Neural progenitor cell (in vitro differentiated cells): ENCODE data around the gene EPHB1. TPM values are rescaled to one million over a fixed set of nuclear protein-coding genes. Genes with fewer than 3 reads are reported as not detected.

Source experiments
- DNase-seq: peaks from one replicate; pipeline ENCODE4 v3.0.0-alpha.2; 2016; ENCODE audit warnings: low spot score
- H2AFZ ChIP-seq: fragments of 200-600 bp; sonication (generic); replicated peaks from 2 replicates; pipeline ENCODE4 v1.6.1; 2016; ENCODE audit warnings: antibody characterized with exemption
- H3F3A ChIP-seq: fragments of 200-600 bp; sonication (generic); 2 replicates; pipeline ENCODE4 v1.6.1; 2016; ENCODE audit warnings: antibody characterized with exemption, low read depth
- H3K27ac ChIP-seq: fragments of 200-600 bp; sonication (generic); 2 replicates; pipeline ENCODE4 v1.5.1; 2016; ENCODE audit warnings: mild to moderate bottlenecking
- H3K27me3 ChIP-seq: fragments of 200-600 bp; sonication (generic); 2 replicates; pipeline ENCODE4 v1.6.1; 2016; ENCODE audit warnings: mild to moderate bottlenecking, moderate library complexity
- H3K36me3 ChIP-seq: fragments of 200-600 bp; sonication (generic); 2 replicates; pipeline ENCODE4 v1.5.1; 2016
- H3K4me1 ChIP-seq: fragments of 200-600 bp; sonication (generic); 2 replicates; pipeline ENCODE4 v1.6.1; 2016; ENCODE audit warnings: mixed run types
- H3K4me2 ChIP-seq: fragments of 200-600 bp; sonication (generic); 2 replicates; pipeline ENCODE4 v1.6.1; 2016
- H3K4me3 ChIP-seq: fragments of 200-600 bp; sonication (generic); 2 replicates; pipeline ENCODE4 v1.5.1; 2016
- H3K79me2 ChIP-seq: fragments of 200-600 bp; sonication (generic); 2 replicates; pipeline ENCODE4 v1.6.1; 2016; ENCODE audit warnings: low read depth
- H3K9ac ChIP-seq: fragments of 200-600 bp; sonication (generic); 2 replicates; pipeline ENCODE4 v1.6.1; 2016
- H3K9me3 ChIP-seq: fragments of 200-600 bp; sonication (generic); 2 replicates; pipeline ENCODE4 v1.5.1; 2016; ENCODE audit warnings: low read depth
- H4K20me1 ChIP-seq: fragments of 200-600 bp; sonication (generic); 2 replicates; pipeline ENCODE4 v1.6.1; 2016; ENCODE audit warnings: low read depth
- H3K27ac Mint-ChIP-seq: 3 replicates; pipeline ENCODE4 v1.8.0; 2021; ENCODE audit warnings: mixed read lengths
- H3K27me3 Mint-ChIP-seq: 2 replicates; pipeline ENCODE4 v1.8.0; 2022; ENCODE audit warnings: low read depth, mild to moderate bottlenecking, inconsistent platforms, moderate library complexity, mixed read lengths; ENCODE audit not compliant: insufficient read depth
- H3K36me3 Mint-ChIP-seq: 3 replicates; pipeline ENCODE4 v1.8.0; 2021; ENCODE audit warnings: mixed read lengths
- H3K4me1 Mint-ChIP-seq: 3 replicates; pipeline ENCODE4 v1.8.0; 2021; ENCODE audit warnings: mixed read lengths
- H3K4me3 Mint-ChIP-seq: 3 replicates; pipeline ENCODE4 v1.8.0; 2021; ENCODE audit warnings: mild to moderate bottlenecking, moderate library complexity, mixed read lengths
- H3K9me3 Mint-ChIP-seq: 3 replicates; pipeline ENCODE4 v1.8.0; 2020; ENCODE audit warnings: mixed read lengths
- CTCF ChIP-seq: fragments of 200-600 bp; sonication (generic); IDR thresholded peaks from 2 replicates; pipeline ENCODE4 v1.5.1; 2017; ENCODE audit warnings: antibody characterized with exemption, mild to moderate bottlenecking
- EZH2 ChIP-seq: fragments of 200-600 bp; sonication (generic); IDR thresholded peaks from 2 replicates; pipeline ENCODE4 v1.6.1; 2017; ENCODE audit warnings: antibody characterized with exemption, mild to moderate bottlenecking, moderate library complexity
- EZH2phosphoT487 ChIP-seq: fragments of 200-600 bp; sonication (generic); IDR thresholded peaks from 2 replicates; pipeline ENCODE4 v1.6.1; 2017; ENCODE audit warnings: antibody characterized with exemption
- total RNA-seq: library from RNA; depleted of rRNA; stranded (reverse); fragments of >200 nt; gene quantifications from 2 replicates; pipeline ENCODE4 v1.2.3, GENCODE V29; 2015; ENCODE audit warnings: low replicate concordance

Gene EPHB1
- total RNA-seq, 1 donor from 2014 or later: 9.1 TPM

- Histone ChIP-seq H3K79me2 (no peaks in the 10 kb centered on the region), H3K4me1 (peaks cover 26% of the 10 kb centered on the region)
- TF ChIP-seq EZH2 (no peak), CTCF (no peak), EZH2phosphoT487 (no peak)
These were observed 101.1 kb downstream of the EPHB1 start for GRCh38 chr3:134896141-134896540.

DNA sequence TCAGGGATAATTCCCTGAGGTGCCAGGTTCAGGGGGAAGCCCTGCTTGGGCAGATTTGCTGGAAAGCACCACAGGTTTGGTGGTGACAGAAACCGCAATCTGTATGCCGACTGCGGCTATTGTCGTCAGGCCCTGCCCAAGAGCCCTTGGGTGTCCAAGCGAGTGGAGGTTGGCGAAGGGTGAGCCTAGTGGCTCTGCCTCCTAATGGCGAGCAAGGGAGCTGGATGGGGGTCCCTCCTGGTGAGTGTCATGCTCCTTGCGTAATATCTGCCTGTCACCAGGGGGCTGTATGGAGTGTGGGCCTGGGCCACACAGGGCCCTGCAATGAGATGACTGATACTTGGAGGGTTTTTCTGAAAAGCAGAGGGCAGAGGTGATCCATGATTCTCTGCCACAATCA, 101.6 kb downstream of the EPHB1 start:
- H3K4me2 ChIP-seq: no peak overlapping the region
- Mint-ChIP-seq H3K27me3 (peaks cover 2% of the 10 kb centered on the region), H3K4me1 (peaks cover 10% of the 10 kb centered on the region), H3K9me3 (no peaks in the 10 kb centered on the region), H3K36me3 (no peaks in the 10 kb centered on the region), H3K27ac (no peak overlapping the region), H3K4me3 (no peak overlapping the region)
- H3K79me2 ChIP-seq: no peaks in the 10 kb centered on the region
- no peaks in the 10 kb centered on the region for H3K36me3 ChIP-seq
- H3K4me1 ChIP-seq: peaks cover 26% of the 10 kb centered on the region
- H3F3A ChIP-seq: no peaks in the 10 kb centered on the region
- H3K9me3 ChIP-seq: no peaks in the 10 kb centered on the region
- H4K20me1 ChIP-seq: peaks cover 8% of the 10 kb centered on the region
- no peak overlapping the region for H2AFZ ChIP-seq
- H3K4me3 ChIP-seq: no peak overlapping the region
- H3K27ac ChIP-seq: no peak overlapping the region
- H3K27me3 ChIP-seq: no peaks in the 10 kb centered on the region
- DNase-seq: no peak
- no peak overlapping the region for H3K9ac ChIP-seq
- TF ChIP-seq EZH2phosphoT487 (no peak), CTCF (no peak), EZH2 (no peak)

More at GRCh38 chr3:134896141-134896540, 101.1 kb downstream of the EPHB1 start:
- no peak overlapping the region for H3K27ac ChIP-seq
- H3K9me3 ChIP-seq: no peaks in the 10 kb centered on the region
- H2AFZ ChIP-seq: no peak overlapping the region
- H3K36me3 Mint-ChIP-seq: no peaks in the 10 kb centered on the region
- H3K4me2 ChIP-seq: no peak overlapping the region
- no peak overlapping the region for H3K4me3 Mint-ChIP-seq
- H3K4me1 Mint-ChIP-seq: peaks cover 10% of the 10 kb centered on the region
- peaks cover 4% of the 10 kb centered on the region for H4K20me1 ChIP-seq
- no peak overlapping the region for H3K4me3 ChIP-seq
- no peaks in the 10 kb centered on the region for H3K36me3 ChIP-seq
- DNase-seq: no peak
- H3K9ac ChIP-seq: no peak overlapping the region
- H3K9me3 Mint-ChIP-seq: peaks cover under 1% of the 10 kb centered on the region
- H3K27me3 Mint-ChIP-seq: peaks cover 2% of the 10 kb centered on the region
- no peak overlapping the region for H3K27ac Mint-ChIP-seq
- no peaks in the 10 kb centered on the region for H3K27me3 ChIP-seq
- H3F3A ChIP-seq: no peaks in the 10 kb centered on the region

- H3K27ac ChIP-seq: no peak overlapping the region
- no peaks in the 10 kb centered on the region for H3K27me3 ChIP-seq
- H3K36me3 ChIP-seq: no peaks in the 10 kb centered on the region
- H2AFZ ChIP-seq: no peak overlapping the region
- H3K9me3 Mint-ChIP-seq: no peaks in the 10 kb centered on the region
- no peak overlapping the region for H3K27ac Mint-ChIP-seq
- H3F3A ChIP-seq: no peaks in the 10 kb centered on the region
- H3K9ac ChIP-seq: no peak overlapping the region
- H3K4me2 ChIP-seq: no peak overlapping the region
- no peak for DNase-seq
- TF ChIP-seq CTCF: no peak
- TF ChIP-seq EZH2: no peak
- no peak for TF ChIP-seq EZH2phosphoT487
- no peaks in the 10 kb centered on the region for H3K9me3 ChIP-seq
- H3K4me1 Mint-ChIP-seq: peaks cover 4% of the 10 kb centered on the region
- H3K4me1 ChIP-seq: peaks cover 19% of the 10 kb centered on the region
- H3K79me2 ChIP-seq: no peaks in the 10 kb centered on the region
- H4K20me1 ChIP-seq: peaks cover 12% of the 10 kb centered on the region
- H3K4me3 Mint-ChIP-seq: no peak overlapping the region
- H3K36me3 Mint-ChIP-seq: no peaks in the 10 kb centered on the region
- no peak overlapping the region for H3K4me3 ChIP-seq
- H3K27me3 Mint-ChIP-seq: peaks cover 2% of the 10 kb centered on the region
These were observed 102.5 kb downstream of the EPHB1 start for GRCh38 chr3:134897391-134898141.
